ENCODE measurements around the gene ALG12. TPM values are rescaled to one million over a fixed set of nuclear protein-coding genes. Genes with fewer than 3 reads are reported as not detected.

ALG12 gene
- total and polyA plus RNA-seq, 2 of the 8 experiments (the other 6 are each of a cell fraction or from before 2014, with no cell fraction given) = 13.4 to 22.5 TPM

DNA sequence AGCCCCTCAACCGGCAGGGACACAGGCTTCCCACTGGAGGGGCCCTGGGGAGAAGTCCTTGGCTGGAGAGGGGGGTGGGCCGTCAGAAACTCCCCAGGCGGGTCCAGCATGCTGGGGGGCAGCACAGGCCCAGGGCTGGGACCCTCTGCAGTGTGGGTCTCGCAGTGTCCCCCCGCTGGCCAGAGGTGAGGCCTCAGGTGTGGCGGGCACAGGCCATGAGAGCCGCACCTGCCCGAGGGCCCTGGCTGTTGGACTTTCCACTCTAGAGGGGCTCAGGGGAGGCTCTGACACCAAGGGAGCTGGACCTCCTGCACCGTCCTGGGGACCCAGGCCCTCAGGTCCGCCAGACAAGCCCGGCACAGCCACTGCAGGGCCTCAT lies 31.7 kb upstream of the ALG12 start:
- TF ChIP-seq CREB1 (IDR thresholded peaks at IDR 0.05) (no peak), HDAC2 (IDR thresholded peaks at IDR 0.05; ENCODE audit: borderline replicate concordance in 1 of 2, low read depth in 2 of 2, low read length in 2 of 2) (no peak), NANOG (IDR thresholded peaks at IDR 0.05; ENCODE audit: insufficient read depth, low read depth, low read length, poor library complexity, severe bottlenecking) (no peak), RBBP5 (IDR thresholded peaks at IDR 0.05; ENCODE audit: borderline replicate concordance, low read depth, low read length) (no peak), NRF1 (IDR thresholded peaks at IDR 0.05; ENCODE audit: low read depth, low read length) (no peak), HDAC6 (IDR thresholded peaks at IDR 0.05; ENCODE audit: low read depth, low read length) (no peak)
- TF ChIP-seq, protein P1, sequence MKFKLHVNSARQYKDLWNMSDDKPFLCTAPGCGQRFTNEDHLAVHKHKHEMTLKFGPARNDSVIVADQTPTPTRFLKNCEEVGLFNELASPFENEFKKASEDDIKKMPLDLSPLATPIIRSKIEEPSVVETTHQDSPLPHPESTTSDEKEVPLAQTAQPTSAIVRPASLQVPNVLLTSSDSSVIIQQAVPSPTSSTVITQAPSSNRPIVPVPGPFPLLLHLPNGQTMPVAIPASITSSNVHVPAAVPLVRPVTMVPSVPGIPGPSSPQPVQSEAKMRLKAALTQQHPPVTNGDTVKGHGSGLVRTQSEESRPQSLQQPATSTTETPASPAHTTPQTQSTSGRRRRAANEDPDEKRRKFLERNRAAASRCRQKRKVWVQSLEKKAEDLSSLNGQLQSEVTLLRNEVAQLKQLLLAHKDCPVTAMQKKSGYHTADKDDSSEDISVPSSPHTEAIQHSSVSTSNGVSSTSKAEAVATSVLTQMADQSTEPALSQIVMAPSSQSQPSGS (IDR thresholded peaks at IDR 0.05; ENCODE audit: low read length) = no peak
- ChIA-PET CTCF (ENCODE audit: partially characterized antibody) (interaction anchor here (1.5 to 1.9 kb wide), 2 partner anchors 18 to 80 kb away, joined by 4 to 5 read pairs; no protein-coding TSS in a partner anchor), POLR2A (ENCODE audit: partially characterized antibody) (interaction anchor here (0.9 to 2.3 kb wide), 2 partner anchors 9 to 14 kb away, joined by 3 to 7 read pairs; no protein-coding TSS in a partner anchor)
- H3K79me1 ChIP-seq (ENCODE audit: low read depth, low read length) = no peaks in the 10 kb centered on the region
- H2AK5ac ChIP-seq (ENCODE audit: low read depth, low read length) = no peak overlapping the region
- H3K9me3 ChIP-seq (ENCODE audit: insufficient read depth in 2 of 2, low read depth in 1 of 2, low read length in 1 of 2) = no peaks in the 10 kb centered on the region
- H3K18ac ChIP-seq (ENCODE audit: extremely low read depth, low read length) = no peak overlapping the region
- H3K56ac ChIP-seq (replicated peaks; ENCODE audit: insufficient read length, low read depth, low read length) = no peak overlapping the region
- no peak overlapping the region for H3K4ac ChIP-seq (replicated peaks; ENCODE audit: insufficient read length, low read depth, low read length)
- H3K23ac ChIP-seq (ENCODE audit: insufficient read length) = no peak overlapping the region
- H3K23me2 ChIP-seq (ENCODE audit: low read depth, low read length) = no peaks in the 10 kb centered on the region
- no peak overlapping the region for H4K91ac ChIP-seq (replicated peaks; ENCODE audit: insufficient read length, low read length)
- no peak overlapping the region for H2AFZ ChIP-seq (ENCODE audit: low read length)
- H4K5ac ChIP-seq (ENCODE audit: insufficient read length, low read depth, low read length) = no peak overlapping the region
- no peak overlapping the region for H3K14ac ChIP-seq (ENCODE audit: insufficient read length)
- no peak overlapping the region for H3K4me3 ChIP-seq (ENCODE audit: extremely low read depth in 1 of 4, insufficient read depth in 2 of 4, low read depth in 3 of 4, low read length in 4 of 4)
- H2BK12ac ChIP-seq (ENCODE audit: low read depth, low read length) = no peak overlapping the region
- no peak overlapping the region for H3K27ac ChIP-seq (ENCODE audit: low read depth, low read length)
- H2BK5ac ChIP-seq (ENCODE audit: low read depth, low read length) = no peak overlapping the region
- H2BK120ac ChIP-seq (replicated peaks; ENCODE audit: low read depth, low read length) = no peak overlapping the region
- peaks cover 0 to 2% of the 10 kb centered on the region in 2 experiments for H4K20me1 ChIP-seq (replicated peaks in 1 of 2; ENCODE audit: control insufficient read depth in 1 of 2, insufficient read depth in 2 of 2, low read length in 2 of 2)
- H3K27me3 ChIP-seq (replicated peaks in 1 of 4; ENCODE audit: control insufficient read depth in 3 of 4, extremely low read depth in 1 of 4, insufficient read depth in 3 of 4, low read length in 3 of 4) = no peaks in the 10 kb centered on the region
- no peaks in the 10 kb centered on the region for H3K36me3 ChIP-seq (ENCODE audit: control insufficient read depth in 2 of 4, insufficient read depth in 4 of 4, low read length in 3 of 4)
- peaks cover 0 to 32% (median 17%) of the 10 kb centered on the region in 4 experiments; a peak in 5 of 7 replicates for H3K4me1 ChIP-seq (replicated peaks in 1 of 4; ENCODE audit: control insufficient read depth in 3 of 4, insufficient read depth in 4 of 4, low read length in 3 of 4)
- FAIRE-seq (no peak), DNase-seq (ENCODE audit: low read depth in 1 of 2, low spot score in 2 of 2) (no peak)
- H3K4me2 ChIP-seq (ENCODE audit: insufficient read depth in 1 of 2, low read depth in 2 of 2, low read length in 2 of 2) = no peak overlapping the region
- H2BK15ac ChIP-seq (ENCODE audit: low read length) = no peak overlapping the region; the same call in 1 of the 2 replicates
- H4K8ac ChIP-seq (ENCODE audit: extremely low read depth, insufficient read depth, low read length) = no peak overlapping the region; the same call in 1 of the 2 replicates
- H3K9ac ChIP-seq (replicated peaks in 1 of 4; ENCODE audit: extremely low read depth in 1 of 4, low read depth in 3 of 4, low read length in 3 of 4) = no peak overlapping the region
- WGBS, 2 experiments (ENCODE audit: extremely low coverage in 1 of 2, insufficient coverage in 1 of 2, insufficient read length in 1 of 2, insufficient replicate concordance in 2 of 2, low coverage in 1 of 2, low lambda C conversion rate in 2 of 2, missing lambda C conversion rate in 1 of 2) = 87% methylated on average over 11 of the region's 11 CpGs; no CpG with 5 or more reads in 1 of the 2 experiments
- no peak overlapping the region for H2BK20ac ChIP-seq (ENCODE audit: low read length)
- H3K79me2 ChIP-seq (ENCODE audit: control insufficient read depth in 1 of 2, insufficient read depth in 2 of 2, low read length in 2 of 2) = no peaks in the 10 kb centered on the region

All from H1 (cell line).